Left renal cortex interstitium (tissue), 4 donors: ENCODE measurements around the gene TTC38. TPM values are rescaled to one million over a fixed set of nuclear protein-coding genes. Genes with fewer than 3 reads are reported as not detected.

Experiments
- DNase-seq, 4 donors: peaks; one replicate each; pipeline ENCODE4 v3.0.0-alpha.2; 2013; ENCODE audit warnings: low read depth in 4 of 4, low spot score in 2 of 4, missing footprints in 1 of 4
- polyA plus RNA-seq, 4 donors: library from polyadenylated mRNA; unstranded; fragments of 120-200 nt; gene quantifications; one replicate each; pipeline ENCODE4 v1.2.1, GENCODE V29; 2013; ENCODE audit not compliant: insufficient read length in 4 of 4

The TTC38 gene
- 10 to 100 TPM; 48.0 to 71.2 (median 54.2) TPM for polyA plus RNA-seq

- peak in 2 of 4 donors; percentile 61 to 78 for DNase-seq
Measured at GRCh38 chr22:46267431-46268279, at the start of gene TTC38. TTC38 (plus strand) TSS chr22:46268008; CDS start chr22:46268040, 32 bp downstream.

DNA sequence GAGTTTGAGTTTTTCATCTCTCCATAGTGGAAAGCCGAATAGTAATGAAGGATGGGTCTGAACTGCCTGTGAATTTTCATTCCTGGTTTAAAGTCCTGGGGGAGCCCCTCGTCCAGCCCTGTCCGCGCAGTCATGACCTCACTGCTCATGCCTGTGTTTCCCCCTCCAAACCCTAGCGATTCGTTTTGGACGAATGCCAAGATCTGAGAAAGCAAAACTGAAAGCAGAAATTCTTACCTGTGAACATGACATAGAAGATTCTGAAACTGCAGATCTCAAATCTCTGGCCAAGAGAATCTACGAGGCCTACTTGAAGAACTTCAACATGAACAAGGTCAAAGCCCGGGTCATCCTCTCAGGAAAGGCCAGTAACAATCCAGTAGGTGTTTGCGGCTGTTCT is 48.2 kb upstream of the TTC38 start:
- DNase-seq, result no peak

GRCh38 chr22:46220921-46221320 is 46.9 kb upstream of the TTC38 start:
- DNase-seq, result no peak

- no peak for DNase-seq
Measured at GRCh38 chr22:46224044-46224897, 43.5 kb upstream of the TTC38 start.

DNA sequence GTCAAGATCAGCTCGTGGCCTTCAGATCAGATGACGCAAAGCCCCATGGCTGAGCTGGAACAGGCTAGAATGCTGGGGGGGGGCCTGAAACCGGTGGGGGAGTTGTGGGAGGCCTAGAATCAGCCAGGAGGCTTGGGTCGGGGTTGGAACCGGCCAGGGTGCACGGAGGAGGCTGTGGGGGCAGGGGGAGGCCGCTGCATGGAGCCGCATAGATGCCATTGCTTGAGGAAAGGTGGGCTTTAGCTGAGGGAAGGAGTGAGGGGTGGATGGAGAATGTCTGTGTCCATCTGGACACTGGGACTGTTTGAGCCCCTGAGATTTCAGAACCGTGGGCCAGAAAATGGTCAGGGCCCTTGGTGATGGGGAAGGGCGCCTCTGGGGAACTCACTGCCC is 42.9 kb upstream of the TTC38 start:
- no peak for DNase-seq

DNA sequence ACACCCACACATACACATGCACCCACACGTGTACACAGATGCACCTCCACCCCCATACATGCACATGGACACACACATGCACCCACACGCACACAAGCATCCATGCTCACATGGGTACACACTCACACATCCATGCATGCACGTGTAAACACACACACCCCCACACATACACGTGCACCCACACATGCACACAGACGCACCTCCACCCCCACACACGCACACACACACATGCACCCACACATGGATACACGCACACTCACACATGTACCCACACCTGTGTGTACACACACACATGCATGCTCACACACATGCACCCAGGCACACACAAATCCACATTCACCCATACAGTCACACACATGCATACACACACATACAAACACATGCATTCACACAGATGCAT is 42.2 kb upstream of the TTC38 start:
- DNase-seq, result no peak

GRCh38 chr22:46226577-46226976 is 41.2 kb upstream of the TTC38 start:
- DNase-seq, result no peak

DNA sequence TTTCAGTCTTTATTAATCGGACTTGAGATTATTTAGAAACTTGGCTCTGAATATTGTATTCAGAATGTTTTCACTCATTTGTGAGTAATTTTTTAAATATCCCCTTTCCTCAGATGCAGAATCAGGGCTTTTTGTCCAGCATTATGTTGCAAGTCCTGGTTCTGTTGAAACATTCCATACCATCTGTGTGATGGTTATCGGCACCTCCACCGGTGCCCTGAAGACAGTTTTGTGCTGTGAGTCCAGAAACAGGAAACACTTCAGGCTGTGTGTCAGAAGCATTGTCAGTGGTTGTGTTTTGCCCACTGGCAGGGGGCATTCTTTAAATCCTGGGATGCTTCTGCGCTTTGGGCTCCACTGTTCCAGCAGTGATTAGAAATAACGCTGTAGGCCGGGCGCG is 38.1 kb upstream of the TTC38 start:
- no peak for DNase-seq

DNA sequence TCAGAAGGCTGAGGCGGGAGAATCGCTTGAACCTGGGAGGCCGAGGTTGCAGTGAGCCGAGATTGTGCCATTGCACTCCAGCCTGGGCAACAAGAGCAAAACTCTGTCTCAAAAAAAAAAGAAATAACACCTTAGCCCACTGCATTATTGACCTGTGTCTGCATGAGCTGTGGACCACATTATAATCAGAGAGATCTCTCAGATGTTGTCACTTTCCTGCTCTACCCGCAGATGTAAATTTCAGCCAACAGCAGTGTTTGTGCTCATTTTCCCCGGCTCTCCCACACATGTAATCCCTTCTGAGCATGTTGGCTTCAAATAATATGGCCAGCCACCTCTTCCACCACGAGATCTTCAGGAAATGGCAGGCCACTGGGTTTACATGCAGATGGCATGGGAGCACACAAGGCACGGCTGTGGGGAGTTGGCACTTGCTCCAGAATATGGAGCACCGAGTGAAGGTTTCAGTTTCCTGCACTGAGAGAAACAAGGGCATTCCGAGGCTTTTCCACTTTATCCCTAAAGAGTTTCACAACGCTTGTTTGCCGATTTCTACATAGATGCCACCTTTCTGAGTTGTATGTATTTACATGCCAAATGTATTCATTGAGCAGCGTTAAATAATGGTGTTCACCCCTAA is 37.4 kb upstream of the TTC38 start:
- no peak for DNase-seq

DNA sequence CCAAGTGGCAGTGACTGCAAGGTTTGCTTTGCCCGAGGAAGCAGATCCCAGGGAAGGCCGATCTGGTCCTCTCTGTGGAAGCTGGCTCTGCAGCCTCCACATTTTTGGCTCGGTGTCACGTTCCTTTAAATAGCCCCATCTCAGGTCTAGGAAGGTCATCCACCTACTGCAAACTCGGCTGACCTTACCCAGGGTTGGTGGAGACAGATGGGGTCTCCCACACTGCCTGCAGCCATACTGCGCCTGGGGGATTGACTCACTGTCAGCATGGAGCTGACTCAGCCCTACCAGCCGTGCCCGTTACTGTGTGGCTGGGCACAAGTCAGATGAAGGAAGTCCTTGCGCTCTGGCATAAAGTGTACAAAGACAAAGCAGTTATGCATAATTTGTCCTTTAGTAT is 34.6 kb upstream of the TTC38 start:
- DNase-seq, result no peak

- DNase-seq, result no peak
Measured at GRCh38 chr22:46234969-46235368, 32.8 kb upstream of the TTC38 start.

GRCh38 chr22:46237453-46238124 is 30.2 kb upstream of the TTC38 start:
- DNase-seq, result no peak

DNA sequence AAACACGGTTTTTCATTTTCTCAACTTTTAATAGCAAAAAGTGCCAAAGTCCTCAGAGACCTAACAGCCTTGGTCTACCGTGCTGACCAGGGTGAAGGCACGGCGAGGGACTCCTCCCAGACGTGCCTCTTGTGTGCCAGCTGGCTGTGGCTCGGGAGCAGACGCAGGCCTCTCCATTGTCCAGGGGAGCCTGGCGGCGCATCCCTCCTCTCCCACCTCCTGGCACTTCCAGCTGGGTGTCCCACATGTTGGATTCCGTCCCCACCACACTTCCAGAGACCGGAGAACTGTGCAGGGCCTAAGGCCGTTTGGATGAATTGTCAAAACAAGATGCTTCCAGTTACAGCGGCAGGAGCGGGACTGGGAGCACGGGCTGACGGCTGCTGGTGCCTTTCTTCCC is 29.3 kb upstream of the TTC38 start:
- DNase-seq, result no peak

GRCh38 chr22:46239261-46240048 is 28.4 kb upstream of the TTC38 start:
- no peak for DNase-seq

- no peak for DNase-seq
Measured at GRCh38 chr22:46240073-46240472, 27.7 kb upstream of the TTC38 start.

DNA sequence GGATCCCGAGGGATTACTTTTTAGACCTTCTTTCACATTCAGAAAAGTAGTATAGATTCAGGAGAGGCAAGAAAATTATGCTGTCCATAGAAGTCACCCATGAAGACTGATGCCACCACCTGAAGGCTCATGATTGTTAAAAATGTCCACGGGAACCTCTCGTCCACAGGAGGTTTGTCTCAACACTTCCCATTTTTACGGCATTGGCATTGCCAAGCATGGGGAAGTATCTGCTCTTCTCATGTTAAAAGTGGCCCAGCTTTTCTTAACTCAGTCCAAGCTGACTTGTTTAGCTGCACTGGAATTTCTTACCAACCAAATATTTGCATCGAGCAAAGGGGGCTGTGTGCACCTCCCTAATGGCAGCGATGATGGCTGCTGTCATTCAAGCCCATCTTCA is 27.3 kb upstream of the TTC38 start:
- no peak for DNase-seq

- DNase-seq, result no peak
Measured at GRCh38 chr22:46240907-46241306, 26.9 kb upstream of the TTC38 start.

DNA sequence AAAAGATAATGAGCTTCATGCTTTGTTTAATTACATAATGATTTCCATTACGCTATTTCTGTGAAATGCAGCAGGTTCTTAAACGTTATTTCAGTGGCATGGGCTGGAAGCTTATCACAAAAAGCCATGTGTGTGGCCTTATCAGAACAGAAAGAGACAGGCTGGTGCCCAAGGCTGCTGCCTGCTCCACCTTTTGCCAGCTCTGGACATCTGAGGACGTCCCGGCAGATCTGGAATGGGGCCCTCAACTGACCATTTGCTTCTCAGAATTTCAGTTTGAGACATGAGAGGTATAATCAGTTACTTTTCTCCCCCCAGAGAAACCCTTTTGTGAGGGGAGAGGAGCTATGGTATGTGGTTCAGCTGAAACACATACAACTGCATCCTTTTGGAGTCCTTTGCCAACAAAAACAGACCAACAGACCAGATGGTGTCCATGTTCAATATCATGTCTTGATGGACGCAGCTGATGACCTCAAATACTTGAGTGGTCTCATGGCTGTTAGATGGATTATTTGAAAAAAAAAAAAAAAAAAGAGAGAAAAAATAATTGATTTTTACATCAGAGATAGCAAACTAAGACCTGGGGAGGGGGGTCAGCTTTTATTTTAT is 26.3 kb upstream of the TTC38 start:
- DNase-seq, result no peak

- no peak for DNase-seq
Measured at GRCh38 chr22:46242076-46242475, 25.7 kb upstream of the TTC38 start.
